Heart left ventricle (tissue), 13 donors: ENCODE measurements around the gene FGF14.
"Not testable (repeated sequence)": the region's sequence is repeated elsewhere in the genome, so short reads cannot be mapped to it uniquely, and the experiment has no call there.

Experiments used
- POLR2A ChIP-seq, 2 donors: fragments of 450-650 bp; IDR thresholded peaks; one replicate each; pipeline ENCODE4 v1.6.1; 2017; ENCODE audit warnings: antibody characterized with exemption in 2 of 2, mild to moderate bottlenecking in 2 of 2, moderate library complexity in 2 of 2
- TF ChIP-seq, protein P1 (sequence below), 12 donors: fragments of 200-600 bp; sonication (generic) in 4 of 12; IDR thresholded peaks; one replicate each; pipeline versions ENCODE4 v1.5.0 to v1.8.0; 2018 to 2022; ENCODE audit warnings: antibody characterized with exemption in 12 of 12, mild to moderate bottlenecking in 5 of 12
- donor health status: ischemic (EF 13 %, LVEDD 7.1; RV severe dilation, severe dysfunction).
- donor health status: DM: no; HTN: yes; CAD: no.
- donor health status: DM: no; HTN: no; CAD: no.
- donor health status: ischemic (EF 25% LVEDD 6.9; RV normal size, moderate dysfunction).
- donor health status: ischemic (EF 25% LVEDD 5.7; RV mildly dilated, moderate dysfunction).
- donor health status: ischemic (EF 35%, LVEDD 5.7; RV mildly dilated, moderate dysfunction).
- donor health status: nonischemic (EF 11% LVEDD 7.7; RV severe dilation, severe dysfunction).
- donor health status: DM: yes; HTN: yes; CAD: no.
- donor health status: PGD.
- donor health status: ischemic (EF 29% LVEDD 5.4; RV normal size, mild dysfunction).
- donor health status: nonischemic (EF 23%, LVEDD 6.1; RV moderate dilation, normal function).

DNA sequence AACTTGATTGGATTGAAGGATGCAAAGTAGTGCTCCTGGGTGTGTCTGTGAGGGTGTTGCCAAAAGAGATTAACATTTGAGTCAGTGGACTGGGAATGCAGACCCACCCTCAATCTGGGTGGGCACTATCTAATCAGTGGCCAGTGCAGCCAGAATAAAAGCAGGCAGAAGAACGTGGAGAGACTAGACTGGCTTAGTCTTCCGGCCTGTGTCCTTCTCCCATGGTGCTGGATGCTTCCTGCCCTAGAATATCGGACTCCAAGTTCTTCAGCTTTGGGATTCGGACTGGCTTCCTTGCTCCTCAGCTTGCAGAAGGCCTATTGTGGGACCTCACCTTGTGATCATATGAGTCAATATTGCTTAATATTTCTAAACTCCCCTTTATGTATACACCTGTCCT, 564.1 kb downstream of the FGF14 start:
- TF ChIP-seq, protein P1, sequence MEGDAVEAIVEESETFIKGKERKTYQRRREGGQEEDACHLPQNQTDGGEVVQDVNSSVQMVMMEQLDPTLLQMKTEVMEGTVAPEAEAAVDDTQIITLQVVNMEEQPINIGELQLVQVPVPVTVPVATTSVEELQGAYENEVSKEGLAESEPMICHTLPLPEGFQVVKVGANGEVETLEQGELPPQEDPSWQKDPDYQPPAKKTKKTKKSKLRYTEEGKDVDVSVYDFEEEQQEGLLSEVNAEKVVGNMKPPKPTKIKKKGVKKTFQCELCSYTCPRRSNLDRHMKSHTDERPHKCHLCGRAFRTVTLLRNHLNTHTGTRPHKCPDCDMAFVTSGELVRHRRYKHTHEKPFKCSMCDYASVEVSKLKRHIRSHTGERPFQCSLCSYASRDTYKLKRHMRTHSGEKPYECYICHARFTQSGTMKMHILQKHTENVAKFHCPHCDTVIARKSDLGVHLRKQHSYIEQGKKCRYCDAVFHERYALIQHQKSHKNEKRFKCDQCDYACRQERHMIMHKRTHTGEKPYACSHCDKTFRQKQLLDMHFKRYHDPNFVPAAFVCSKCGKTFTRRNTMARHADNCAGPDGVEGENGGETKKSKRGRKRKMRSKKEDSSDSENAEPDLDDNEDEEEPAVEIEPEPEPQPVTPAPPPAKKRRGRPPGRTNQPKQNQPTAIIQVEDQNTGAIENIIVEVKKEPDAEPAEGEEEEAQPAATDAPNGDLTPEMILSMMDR (IDR thresholded peaks at IDR 0.05), result not testable (repeated sequence)
- not testable (repeated sequence) for TF ChIP-seq POLR2A (IDR thresholded peaks at IDR 0.05)
